ENCODE measurements around the gene DEFB123.

The DEFB123 gene

DNA sequence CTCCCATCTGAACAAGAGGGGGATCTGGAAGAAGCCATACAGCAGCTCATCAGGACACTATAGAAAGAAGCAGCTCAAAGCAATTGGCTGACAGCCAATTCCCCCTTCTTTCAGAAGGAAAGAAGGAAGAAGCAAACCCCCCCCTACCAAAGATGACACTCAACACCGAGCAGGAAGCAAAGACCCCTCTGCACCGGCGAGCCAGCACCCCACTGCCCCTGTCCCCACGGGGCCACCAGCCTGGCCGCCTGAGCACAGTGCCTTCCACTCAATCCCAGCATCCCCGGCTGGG is 35.8 kb downstream of the DEFB123 start:
- Histone ChIP-seq H3K36me3 (ENCODE audit: control insufficient read depth, insufficient read depth, low read length) (no peaks in the 10 kb centered on the region), H3K27me3 (replicated peaks; ENCODE audit: control insufficient read depth, insufficient read depth, low read length) (peaks cover 2% of the 10 kb centered on the region; the same call in 1 of the 2 replicates), H3K4me3 (replicated peaks; ENCODE audit: low read depth, low read length) (no peak overlapping the region)
- TF ChIP-seq, protein P1, sequence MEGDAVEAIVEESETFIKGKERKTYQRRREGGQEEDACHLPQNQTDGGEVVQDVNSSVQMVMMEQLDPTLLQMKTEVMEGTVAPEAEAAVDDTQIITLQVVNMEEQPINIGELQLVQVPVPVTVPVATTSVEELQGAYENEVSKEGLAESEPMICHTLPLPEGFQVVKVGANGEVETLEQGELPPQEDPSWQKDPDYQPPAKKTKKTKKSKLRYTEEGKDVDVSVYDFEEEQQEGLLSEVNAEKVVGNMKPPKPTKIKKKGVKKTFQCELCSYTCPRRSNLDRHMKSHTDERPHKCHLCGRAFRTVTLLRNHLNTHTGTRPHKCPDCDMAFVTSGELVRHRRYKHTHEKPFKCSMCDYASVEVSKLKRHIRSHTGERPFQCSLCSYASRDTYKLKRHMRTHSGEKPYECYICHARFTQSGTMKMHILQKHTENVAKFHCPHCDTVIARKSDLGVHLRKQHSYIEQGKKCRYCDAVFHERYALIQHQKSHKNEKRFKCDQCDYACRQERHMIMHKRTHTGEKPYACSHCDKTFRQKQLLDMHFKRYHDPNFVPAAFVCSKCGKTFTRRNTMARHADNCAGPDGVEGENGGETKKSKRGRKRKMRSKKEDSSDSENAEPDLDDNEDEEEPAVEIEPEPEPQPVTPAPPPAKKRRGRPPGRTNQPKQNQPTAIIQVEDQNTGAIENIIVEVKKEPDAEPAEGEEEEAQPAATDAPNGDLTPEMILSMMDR (IDR thresholded peaks at IDR 0.05; ENCODE audit: insufficient read depth, low read length, poor library complexity, severe bottlenecking) = no peak
- DNase-seq (ENCODE audit: extremely low read depth, insufficient read length) = no peak

DNA sequence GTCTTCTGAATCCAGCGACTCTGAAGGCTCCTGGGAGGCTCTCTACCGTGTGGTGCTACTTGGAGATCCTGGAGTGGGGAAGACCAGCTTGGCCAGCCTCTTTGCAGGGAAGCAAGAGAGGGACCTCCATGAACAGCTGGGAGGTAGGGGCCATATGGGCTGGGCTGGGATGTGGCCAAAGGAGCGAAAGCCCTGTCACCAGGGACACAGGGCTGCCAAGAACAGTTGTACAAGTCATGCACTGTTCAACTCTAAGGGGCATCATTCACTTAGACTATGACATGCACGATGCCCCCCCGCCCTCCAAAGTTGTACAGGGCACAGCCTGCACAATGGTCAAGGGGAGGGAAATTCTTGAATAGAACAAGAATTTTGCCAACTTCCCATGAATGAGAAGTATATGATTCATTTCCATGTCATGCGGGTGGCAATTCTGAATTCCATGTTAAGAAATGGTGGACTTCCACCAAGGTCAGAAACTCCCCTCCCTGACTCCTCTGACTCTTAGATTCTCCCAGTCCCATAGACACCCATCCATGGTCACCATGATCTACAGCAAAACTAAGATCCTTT is 36.3 kb downstream of the DEFB123 start:
- Histone ChIP-seq H3K4me3 (replicated peaks; ENCODE audit: low read depth, low read length) (no peak overlapping the region), H3K27me3 (replicated peaks; ENCODE audit: control insufficient read depth, insufficient read depth, low read length) (peaks cover 2% of the 10 kb centered on the region; the same call in 1 of the 2 replicates), H3K36me3 (ENCODE audit: control insufficient read depth, insufficient read depth, low read length) (no peaks in the 10 kb centered on the region)
- no peak for DNase-seq (ENCODE audit: extremely low read depth, insufficient read length)
- TF ChIP-seq, protein P1 (IDR thresholded peaks at IDR 0.05; ENCODE audit: insufficient read depth, low read length, poor library complexity, severe bottlenecking) = no peak

DNA sequence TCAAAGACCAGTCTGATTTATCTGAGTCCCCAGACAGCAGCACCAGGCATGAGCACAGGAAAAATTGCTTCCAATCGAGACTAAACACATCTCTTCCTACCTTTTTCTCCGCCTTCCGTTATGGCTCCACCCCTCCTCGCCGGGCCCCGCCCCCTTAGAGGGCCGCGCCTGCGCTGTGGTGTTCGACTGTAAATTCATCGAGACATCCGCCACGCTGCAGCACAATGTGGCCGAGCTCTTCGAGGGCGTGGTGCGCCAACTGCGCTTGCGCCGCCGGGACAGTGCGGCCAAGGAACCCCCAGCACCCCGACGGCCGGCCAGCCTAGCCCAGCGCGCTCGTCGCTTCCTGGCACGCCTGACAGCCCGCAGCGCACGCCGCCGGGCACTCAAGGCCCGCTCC is 43.6 kb downstream of the DEFB123 start:
- DNase-seq (ENCODE audit: extremely low read depth, insufficient read length) = no peak
- TF ChIP-seq, protein P1 (IDR thresholded peaks at IDR 0.05; ENCODE audit: insufficient read depth, low read length, poor library complexity, severe bottlenecking) = no peak
- H3K4me3 ChIP-seq (replicated peaks; ENCODE audit: low read depth, low read length) = no peak overlapping the region
- no peaks in the 10 kb centered on the region; the same call in 1 of the 2 replicates for H3K27me3 ChIP-seq (replicated peaks; ENCODE audit: control insufficient read depth, insufficient read depth, low read length)
- no peaks in the 10 kb centered on the region for H3K36me3 ChIP-seq (ENCODE audit: control insufficient read depth, insufficient read depth, low read length)

DNA sequence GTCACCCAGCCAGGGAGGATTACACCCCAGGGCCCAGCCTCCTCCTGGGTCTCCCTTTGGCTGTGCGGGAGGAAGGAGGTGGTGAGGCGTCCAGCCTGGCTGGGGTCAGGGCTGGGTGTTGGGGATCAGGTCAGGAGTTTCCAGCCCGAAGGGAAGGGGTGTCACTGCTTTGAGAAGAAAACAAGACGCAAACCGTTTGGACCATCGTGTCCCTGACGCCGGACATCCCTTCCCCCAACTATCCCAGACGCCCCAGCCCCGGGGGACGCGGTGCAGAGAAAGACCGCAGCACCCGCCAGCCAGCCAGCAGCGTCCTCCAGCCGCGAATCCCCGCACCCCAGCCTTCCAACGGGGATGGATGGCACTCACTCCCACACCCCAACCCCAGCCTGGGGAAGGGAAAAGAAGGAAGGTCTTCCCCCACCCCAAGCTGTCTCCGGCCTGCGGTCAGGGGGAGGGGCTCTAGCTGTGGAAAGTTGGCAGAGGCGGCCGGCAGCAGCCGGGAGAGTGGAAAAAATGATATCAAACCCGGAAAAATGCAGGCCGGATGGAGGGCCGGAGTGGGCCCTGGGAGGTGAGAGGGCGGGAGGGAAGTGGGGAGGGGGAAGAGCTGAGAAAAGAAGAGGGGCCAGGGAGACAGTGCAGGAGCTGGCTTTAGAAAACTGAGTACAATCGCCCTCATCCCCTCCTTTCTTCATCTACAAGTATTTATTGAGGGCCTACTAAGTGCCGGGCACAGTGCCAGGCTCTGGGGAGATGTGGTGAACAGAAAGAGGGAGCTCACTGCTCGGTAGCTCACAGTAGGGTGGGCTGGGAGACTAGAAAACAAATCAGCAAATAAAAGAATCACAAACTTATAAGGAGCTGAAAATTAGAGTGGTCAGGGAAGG is 45.3 kb downstream of the DEFB123 start:
- no peak overlapping the region for H3K4me3 ChIP-seq (replicated peaks; ENCODE audit: low read depth, low read length)

DNA sequence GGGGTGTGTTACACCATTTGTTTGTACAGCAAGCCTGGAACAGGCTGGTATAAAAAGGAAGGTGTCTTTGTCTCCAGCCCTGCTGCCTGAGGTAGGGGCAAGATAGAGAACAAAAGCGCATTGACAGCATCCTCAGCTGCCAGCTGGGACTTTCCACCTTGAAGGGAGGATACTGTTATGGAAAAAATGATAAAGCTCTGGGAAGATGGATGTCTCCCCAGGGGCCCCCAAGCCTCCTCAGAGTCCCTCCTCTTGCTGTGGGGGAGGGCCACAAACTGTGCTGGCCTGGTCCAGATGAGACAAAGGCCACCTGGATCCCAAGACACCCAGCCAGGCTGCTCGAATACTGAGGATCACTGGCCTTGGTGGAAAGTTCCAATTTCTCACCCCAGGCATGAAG is 47.7 kb downstream of the DEFB123 start:
- TF ChIP-seq, protein P1 (IDR thresholded peaks at IDR 0.05; ENCODE audit: insufficient read depth, low read length, poor library complexity, severe bottlenecking) = no peak
- Histone ChIP-seq H3K4me3 (replicated peaks; ENCODE audit: low read depth, low read length) (no peak overlapping the region), H3K27me3 (replicated peaks; ENCODE audit: control insufficient read depth, insufficient read depth, low read length) (no peaks in the 10 kb centered on the region; the same call in 1 of the 2 replicates), H3K36me3 (ENCODE audit: control insufficient read depth, insufficient read depth, low read length) (no peaks in the 10 kb centered on the region)
- DNase-seq (ENCODE audit: extremely low read depth, insufficient read length) = no peak

More for the DNA sequence above, 45.3 kb downstream of the DEFB123 start:
- no peak for DNase-seq (ENCODE audit: extremely low read depth, insufficient read length)
- no peaks in the 10 kb centered on the region for H3K36me3 ChIP-seq (ENCODE audit: control insufficient read depth, insufficient read depth, low read length)
- TF ChIP-seq, protein P1 (IDR thresholded peaks at IDR 0.05; ENCODE audit: insufficient read depth, low read length, poor library complexity, severe bottlenecking) = no peak
- no peaks in the 10 kb centered on the region; the same call in 1 of the 2 replicates for H3K27me3 ChIP-seq (replicated peaks; ENCODE audit: control insufficient read depth, insufficient read depth, low read length)
